ENCODE results near the gene NPAS3.

GRCh38 chr14:33612197-33612505 is 673.5 kb downstream of the NPAS3 start:
- TF ChIP-seq CTCF (IDR thresholded peaks at IDR 0.05; ENCODE audit: control extremely low read depth in 1 of 3, insufficient read depth in 1 of 3, low read depth in 1 of 3, low read length in 3 of 3) = no peak
- no peak for TF ChIP-seq POLR2A (IDR thresholded peaks at IDR 0.05; ENCODE audit: control extremely low read depth in 1 of 2, low read depth in 2 of 2, low read length in 2 of 2)
- no peak for TF ChIP-seq EGR1 (IDR thresholded peaks at IDR 0.05; ENCODE audit: borderline replicate concordance, low read depth, low read length)
- no peak for TF ChIP-seq SP4 (IDR thresholded peaks at IDR 0.05; ENCODE audit: low read length)

Data from H1 (cell line).